Spleen (tissue), 7 donors: ENCODE measurements around the gene ACOXL.

Experiments
- CTCF ChIP-seq, 11 experiments: fragments of 200-600 bp in 7 of 11; fragments of 450-650 bp in 4 of 11; sonication (generic) in 4 of 11; IDR thresholded peaks in 8 of 11; conservative IDR thresholded peaks in 3 of 11; 1 replicate in 7 of 11; 2 replicates in 4 of 11; pipeline versions ENCODE4 v1.4.0 to v1.8.0; 2016 to 2021; ENCODE audit warnings: antibody characterized with exemption in 11 of 11, inconsistent platforms in 4 of 11, mild to moderate bottlenecking in 1 of 11
- POLR2A ChIP-seq, 3 donors: fragments of 450-650 bp; IDR thresholded peaks; one replicate each; pipeline ENCODE4 v1.5.1; 2017; ENCODE audit warnings: antibody characterized with exemption in 3 of 3, mild to moderate bottlenecking in 1 of 3
- donor health status: DM: no; HTN: no; CAD: no; lungs with moderate emphysema.
- donor health status: DM: no; HTN: no; CAD: no.
- donor health status: DM: no; HTN: no; CAD: no.

- TF ChIP-seq CTCF (IDR thresholded peaks at IDR 0.05 in 8 of 11, conservative IDR thresholded peaks at IDR 0.05 in 3 of 11), result no peak
- no peak for TF ChIP-seq POLR2A (IDR thresholded peaks at IDR 0.05)
Observed at GRCh38 chr2:110793034-110793433, 60.7 kb downstream of the ACOXL start.
